CD4-positive, alpha-beta T cell (primary cell): ENCODE measurements around the gene ALLC. TPM values are rescaled to one million over a fixed set of nuclear protein-coding genes. Genes with fewer than 3 reads are reported as not detected.

ENCODE experiments used
- ATAC-seq: fragments of 200-7000 bp; cut with Tn5 transposase; one replicate; pipeline ENCODE4 v1.10.0; 2022; ENCODE audit warnings: mild to moderate bottlenecking; ENCODE audit not compliant: poor library complexity
- CTCF ChIA-PET: fragments of 350-600 bp; sonication (Branson Sonifier 250); formaldehyde crosslinking; loops from one replicate; lab custom pipeline; 2021; ENCODE audit warnings: antibody characterized with exemption, inconsistent platforms; lab: Charles Lee
- POLR2A ChIA-PET: fragments of 350-600 bp; sonication (Branson Sonifier 250); formaldehyde crosslinking; loops from one replicate; lab custom pipeline; 2021; ENCODE audit warnings: antibody characterized with exemption, inconsistent platforms; lab: Charles Lee
- DNase-seq, 14 experiments: peaks; one replicate each; pipeline ENCODE4 v3.0.0-alpha.2; 2013 to 2020; ENCODE audit warnings: mixed read lengths in 2 of 14
- H3K27ac ChIP-seq, 2 donors: one replicate each; pipeline versions ENCODE4 v1.5.1 to v1.7.0; 2013; ENCODE audit warnings: low read length in 2 of 2, low read depth in 1 of 2, mild to moderate bottlenecking in 1 of 2
- H3K27me3 ChIP-seq, 2 experiments: 1 replicate in 1 of 2; 2 replicates in 1 of 2; pipeline versions ENCODE4 v1.6.1 to v1.7.0; 2013; ENCODE audit warnings: low read length in 2 of 2, control low read depth in 1 of 2, mild to moderate bottlenecking in 1 of 2, moderate library complexity in 1 of 2; ENCODE audit not compliant: insufficient read depth in 2 of 2, control insufficient read depth in 1 of 2
- H3K36me3 ChIP-seq: one replicate; pipeline ENCODE4 v1.6.1; 2013; ENCODE audit warnings: low read length, control low read depth; ENCODE audit not compliant: insufficient read depth
- H3K4me1 ChIP-seq: one replicate; pipeline ENCODE4 v1.6.1; 2013; ENCODE audit warnings: low read length, control low read depth; ENCODE audit not compliant: insufficient read depth
- H3K4me3 ChIP-seq: one replicate; pipeline ENCODE4 v1.5.1; 2013; ENCODE audit warnings: mild to moderate bottlenecking, low read length, moderate library complexity
- H3K9me3 ChIP-seq, 2 experiments: 1 replicate in 1 of 2; 2 replicates in 1 of 2; pipeline versions ENCODE4 v1.6.1 to v1.7.0; 2013; ENCODE audit warnings: low read length in 2 of 2, mild to moderate bottlenecking in 2 of 2, control low read depth in 1 of 2, moderate library complexity in 1 of 2; ENCODE audit not compliant: control insufficient read depth in 1 of 2, insufficient read depth in 1 of 2
- H3K27ac Mint-ChIP-seq: one replicate; pipeline ENCODE4 v1.8.0; 2020; ENCODE audit warnings: mixed read lengths
- H3K27me3 Mint-ChIP-seq: one replicate; pipeline ENCODE4 v1.8.0; 2021; ENCODE audit warnings: mixed read lengths
- H3K36me3 Mint-ChIP-seq: one replicate; pipeline ENCODE4 v1.8.0; 2021; ENCODE audit warnings: low read depth, mixed read lengths
- H3K4me1 Mint-ChIP-seq: one replicate; pipeline ENCODE4 v1.8.0; 2021; ENCODE audit warnings: low read depth, mixed read lengths
- H3K4me3 Mint-ChIP-seq: one replicate; pipeline ENCODE4 v1.8.0; 2020; ENCODE audit warnings: mild to moderate bottlenecking, mixed read lengths
- H3K9me3 Mint-ChIP-seq: one replicate; pipeline ENCODE4 v1.8.0; 2020; ENCODE audit warnings: mixed read lengths
- intact Hi-C, 2 experiments: fragments of 100-400 bp; cut with DNase I in 1 of 2; cut with micrococcal nuclease in 1 of 2; formaldehyde crosslinking; loops; one replicate each; pipeline versions ENCODE4 v1.15.1 to v1.9.0; 2023 to 2025; cut with DNase I, micrococcal nuclease
- total RNA-seq, 174 experiments: library from RNA in 2 of 174; stranded (reverse) in 2 of 174; gene quantifications; one replicate each; pipeline ENCODE4 v1.2.3 and lab custom pipeline; 2021 to 2026
- TF ChIP-seq, protein P1 (sequence below): fragments of 200-600 bp; IDR thresholded peaks from one replicate; pipeline ENCODE4 v1.8.0; 2022; ENCODE audit warnings: antibody characterized with exemption, mild to moderate bottlenecking

Gene ALLC
- total RNA-seq, 2 experiments from 2014 or later: not detected

DNA sequence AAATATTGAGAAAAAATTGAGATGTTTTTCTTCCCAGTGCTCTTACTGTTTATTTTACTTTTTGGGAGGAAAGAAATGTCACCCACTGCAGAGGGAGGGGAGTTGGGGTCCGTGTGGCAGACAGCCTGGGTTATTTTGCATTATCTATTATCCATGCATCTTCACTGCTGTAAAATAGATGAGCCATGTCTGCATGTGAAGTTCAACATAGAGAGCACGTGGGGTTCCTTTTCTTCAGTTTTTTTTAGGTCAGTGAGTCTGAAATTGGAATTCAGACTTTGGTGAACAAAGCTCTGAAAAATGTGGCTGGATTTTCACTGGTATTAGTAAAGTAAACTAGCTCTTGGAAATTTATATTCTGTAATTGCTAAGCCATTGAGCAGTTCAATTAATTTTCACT lies 47.8 kb downstream of the ALLC start:
- H3K4me1 Mint-ChIP-seq: no peaks in the 10 kb centered on the region
- DNase-seq: no peak
- no peaks in the 10 kb centered on the region for H3K9me3 Mint-ChIP-seq
- intact Hi-C loops: no loop called here
- H3K9me3 ChIP-seq: peaks cover 0 to 12% of the 10 kb centered on the region in 2 experiments
- no peaks in the 10 kb centered on the region for H3K4me1 ChIP-seq
- H3K4me3 Mint-ChIP-seq: no peak overlapping the region
- no peak overlapping the region for H3K4me3 ChIP-seq
- peaks cover 59% of the 10 kb centered on the region for H3K27me3 Mint-ChIP-seq
- TF ChIP-seq, protein P1, sequence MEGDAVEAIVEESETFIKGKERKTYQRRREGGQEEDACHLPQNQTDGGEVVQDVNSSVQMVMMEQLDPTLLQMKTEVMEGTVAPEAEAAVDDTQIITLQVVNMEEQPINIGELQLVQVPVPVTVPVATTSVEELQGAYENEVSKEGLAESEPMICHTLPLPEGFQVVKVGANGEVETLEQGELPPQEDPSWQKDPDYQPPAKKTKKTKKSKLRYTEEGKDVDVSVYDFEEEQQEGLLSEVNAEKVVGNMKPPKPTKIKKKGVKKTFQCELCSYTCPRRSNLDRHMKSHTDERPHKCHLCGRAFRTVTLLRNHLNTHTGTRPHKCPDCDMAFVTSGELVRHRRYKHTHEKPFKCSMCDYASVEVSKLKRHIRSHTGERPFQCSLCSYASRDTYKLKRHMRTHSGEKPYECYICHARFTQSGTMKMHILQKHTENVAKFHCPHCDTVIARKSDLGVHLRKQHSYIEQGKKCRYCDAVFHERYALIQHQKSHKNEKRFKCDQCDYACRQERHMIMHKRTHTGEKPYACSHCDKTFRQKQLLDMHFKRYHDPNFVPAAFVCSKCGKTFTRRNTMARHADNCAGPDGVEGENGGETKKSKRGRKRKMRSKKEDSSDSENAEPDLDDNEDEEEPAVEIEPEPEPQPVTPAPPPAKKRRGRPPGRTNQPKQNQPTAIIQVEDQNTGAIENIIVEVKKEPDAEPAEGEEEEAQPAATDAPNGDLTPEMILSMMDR: no peak
- H3K27me3 ChIP-seq: peaks cover 6 to 36% of the 10 kb centered on the region in 2 experiments
- no peaks in the 10 kb centered on the region for H3K36me3 ChIP-seq
- no peak for ATAC-seq
- ChIA-PET CTCF (no interaction called here), POLR2A (no interaction called here)
- H3K27ac Mint-ChIP-seq: no peak overlapping the region
- H3K36me3 Mint-ChIP-seq: no peaks in the 10 kb centered on the region
- no peak overlapping the region for H3K27ac ChIP-seq

DNA sequence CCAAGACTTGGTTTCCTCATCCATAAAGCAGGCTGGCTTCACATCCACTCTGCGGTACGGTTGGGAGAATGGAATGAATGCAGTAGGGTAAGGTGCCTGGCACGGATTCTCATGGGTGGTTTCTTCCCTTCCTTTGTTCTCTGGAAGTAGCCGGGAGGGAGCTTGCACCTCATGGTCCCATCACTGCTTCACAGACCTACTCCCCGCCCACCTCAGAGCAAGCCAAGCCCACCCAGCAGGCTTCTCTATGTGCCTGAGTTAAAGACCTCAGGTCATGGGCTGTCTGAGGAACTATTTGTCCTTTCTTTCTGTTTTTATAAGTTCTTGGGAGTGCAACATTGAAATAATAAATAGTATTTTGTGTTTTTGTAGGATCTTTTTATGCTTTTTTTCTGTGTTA lies 48.9 kb downstream of the ALLC start:
- ChIA-PET POLR2A (no interaction called here), CTCF (interaction anchor here (1.1 kb wide), 1 partner anchor 21 kb away, joined by 3 read pairs; no protein-coding TSS in a partner anchor)
- ATAC-seq: no peak
- intact Hi-C loops: no loop called here
- Mint-ChIP-seq H3K9me3 (no peaks in the 10 kb centered on the region), H3K4me1 (no peaks in the 10 kb centered on the region), H3K27ac (no peak overlapping the region), H3K36me3 (no peaks in the 10 kb centered on the region), H3K4me3 (no peak overlapping the region), H3K27me3 (peaks cover 48% of the 10 kb centered on the region)
- no peak overlapping the region for H3K4me3 ChIP-seq
- no peaks in the 10 kb centered on the region for H3K36me3 ChIP-seq
- H3K27me3 ChIP-seq: peaks cover 6 to 28% of the 10 kb centered on the region in 2 experiments
- H3K4me1 ChIP-seq: no peaks in the 10 kb centered on the region
- DNase-seq: no peak
- H3K9me3 ChIP-seq: peaks cover 0 to 15% of the 10 kb centered on the region in 2 experiments
- no peak overlapping the region for H3K27ac ChIP-seq
- TF ChIP-seq, protein P1: no peak

DNA sequence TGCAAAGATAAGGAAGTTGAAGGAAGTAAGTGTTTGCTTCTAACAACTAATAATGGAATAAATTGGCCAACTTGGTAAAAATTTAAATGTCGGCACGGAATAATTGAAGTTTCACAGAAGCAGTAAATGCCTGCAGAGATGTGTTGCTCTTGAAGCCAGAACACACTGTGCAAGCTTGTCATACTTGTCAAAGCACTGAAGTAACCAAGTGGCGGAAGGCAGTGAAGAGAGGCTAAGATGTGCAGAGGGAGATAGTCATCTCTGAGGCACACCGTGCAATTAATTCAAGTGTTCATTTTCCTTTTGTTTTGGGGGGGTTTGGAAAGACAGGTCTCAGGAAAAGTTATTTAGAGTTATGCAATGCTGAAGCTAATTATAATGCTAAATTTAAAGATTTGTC lies 50.6 kb downstream of the ALLC start:
- no peaks in the 10 kb centered on the region for H3K4me1 ChIP-seq
- TF ChIP-seq, protein P1: no peak
- peaks cover 35% of the 10 kb centered on the region for H3K27me3 Mint-ChIP-seq
- peaks cover 0 to 16% of the 10 kb centered on the region in 2 experiments for H3K27me3 ChIP-seq
- H3K4me3 ChIP-seq: no peak overlapping the region
- no peak for ATAC-seq
- no peaks in the 10 kb centered on the region for H3K4me1 Mint-ChIP-seq
- no peak overlapping the region for H3K27ac ChIP-seq
- POLR2A ChIA-PET: no interaction called here
- no peaks in the 10 kb centered on the region for H3K36me3 ChIP-seq
- H3K9me3 Mint-ChIP-seq: no peaks in the 10 kb centered on the region
- CTCF ChIA-PET: no interaction called here
- DNase-seq: no peak
- H3K9me3 ChIP-seq: peaks cover 0 to 5% of the 10 kb centered on the region in 2 experiments
- intact Hi-C loops: no loop called here
- no peak overlapping the region for H3K4me3 Mint-ChIP-seq
- H3K36me3 Mint-ChIP-seq: no peaks in the 10 kb centered on the region
- no peak overlapping the region for H3K27ac Mint-ChIP-seq
